8988T (cell line): Measurements from ENCODE around the gene CERS5.

Experiments used
- DNase-seq: peaks from one replicate; pipeline ENCODE4 v3.0.0; 2011

The CERS5 gene

GRCh38 chr12:50167049-50167828 is at the start of gene CERS5:
Gene CERS5 (minus strand): TSS chr12:50167369. CDS start chr12:50167297, 72 bp downstream.
- peak; percentile 94 for DNase-seq

GRCh38 chr12:50215033-50215432 is 47.9 kb upstream of the CERS5 start:
- DNase-seq, result no peak

GRCh38 chr12:50214018-50214417 is 46.8 kb upstream of the CERS5 start:
- DNase-seq, result no peak

- DNase-seq, result no peak
Observed at GRCh38 chr12:50213439-50213838, 46.3 kb upstream of the CERS5 start.

GRCh38 chr12:50212071-50212467 is 44.9 kb upstream of the CERS5 start:
- DNase-seq, result no peak

- no peak for DNase-seq
Observed at GRCh38 chr12:50211392-50212070, 44.4 kb upstream of the CERS5 start.

GRCh38 chr12:50207424-50207823 is 40.3 kb upstream of the CERS5 start:
- DNase-seq, result no peak

GRCh38 chr12:50205648-50206047 is 38.5 kb upstream of the CERS5 start:
- no peak for DNase-seq

- DNase-seq, result no peak
Observed at GRCh38 chr12:50203691-50204090, 36.5 kb upstream of the CERS5 start.

- no peak for DNase-seq
Observed at GRCh38 chr12:50201987-50202521, 34.9 kb upstream of the CERS5 start.

- no peak for DNase-seq
Observed at GRCh38 chr12:50200552-50201273, 33.5 kb upstream of the CERS5 start.

- DNase-seq, result no peak
Observed at GRCh38 chr12:50198829-50199228, 31.7 kb upstream of the CERS5 start.

- DNase-seq, result no peak
Observed at GRCh38 chr12:50197297-50197727, 30.1 kb upstream of the CERS5 start.

GRCh38 chr12:50196537-50196936 is 29.4 kb upstream of the CERS5 start:
- no peak for DNase-seq

GRCh38 chr12:50195832-50196231 is 28.7 kb upstream of the CERS5 start:
- no peak for DNase-seq

GRCh38 chr12:50192908-50193307 is 25.7 kb upstream of the CERS5 start:
- no peak for DNase-seq

- no peak for DNase-seq
Observed at GRCh38 chr12:50192236-50192635, 25.1 kb upstream of the CERS5 start.

GRCh38 chr12:50190859-50191258 is 23.7 kb upstream of the CERS5 start:
- no peak for DNase-seq

GRCh38 chr12:50188875-50189575 is 21.9 kb upstream of the CERS5 start:
- DNase-seq, result no peak

GRCh38 chr12:50188241-50188781 is 21.1 kb upstream of the CERS5 start:
- no peak for DNase-seq

- DNase-seq, result no peak
Observed at GRCh38 chr12:50187084-50187900, 20.1 kb upstream of the CERS5 start.

- DNase-seq, result no peak
Observed at GRCh38 chr12:50186681-50187080, 19.5 kb upstream of the CERS5 start.
